Activated B cell treated with CpG ODN at 0.5 μM for 24 hours (primary cell): ENCODE measurements around the gene PSD. TPM values are rescaled to one million over a fixed set of nuclear protein-coding genes. Genes with fewer than 3 reads are reported as not detected.

Experiments
- ATAC-seq: fragments of 200-7000 bp; cut with Tn5 transposase; one replicate; pipeline ENCODE4 v1.10.0; 2021; ENCODE audit warnings: low read depth, mild to moderate bottlenecking, moderate library complexity
- CTCF ChIA-PET: fragments of 350-600 bp; sonication (Branson Sonifier 250); formaldehyde crosslinking; loops from one replicate; lab custom pipeline; 2021; ENCODE audit warnings: antibody characterized with exemption; lab: Charles Lee
- POLR2A ChIA-PET: fragments of 350-600 bp; sonication (Branson Sonifier 250); formaldehyde crosslinking; loops from one replicate; lab custom pipeline; 2021; ENCODE audit warnings: antibody characterized with exemption; lab: Charles Lee
- DNase-seq: peaks from one replicate; pipeline ENCODE4 v3.0.0; 2022
- H3K27ac Mint-ChIP-seq: one replicate; pipeline ENCODE4 v1.8.0; 2020; ENCODE audit warnings: mixed read lengths
- H3K27me3 Mint-ChIP-seq: one replicate; pipeline ENCODE4 v1.8.0; 2021; ENCODE audit warnings: mixed read lengths
- H3K36me3 Mint-ChIP-seq: one replicate; pipeline ENCODE4 v1.8.0; 2021; ENCODE audit warnings: low read depth, mixed read lengths
- H3K4me1 Mint-ChIP-seq: one replicate; pipeline ENCODE4 v1.8.0; 2021; ENCODE audit warnings: mixed read lengths
- H3K4me3 Mint-ChIP-seq: one replicate; pipeline ENCODE4 v1.8.0; 2020; ENCODE audit warnings: mild to moderate bottlenecking, mixed read lengths
- H3K9me3 Mint-ChIP-seq: one replicate; pipeline ENCODE4 v1.8.0; 2020; ENCODE audit warnings: mixed read lengths
- CTCF ChIP-seq: fragments of 200-600 bp; IDR thresholded peaks from one replicate; pipeline ENCODE4 v1.8.0; 2022; ENCODE audit warnings: antibody characterized with exemption, mild to moderate bottlenecking
- intact Hi-C: fragments of 100-400 bp; cut with micrococcal nuclease; formaldehyde crosslinking; loops from one replicate; pipeline ENCODE4 v1.15.1; 2024
- total RNA-seq: library from RNA; stranded (reverse); gene quantifications from 2 replicates; pipeline ENCODE4 v1.2.3, GENCODE V29; 2022

Gene PSD
- total RNA-seq, 1 donor from 2014 or later = 1.5 TPM

GRCh38 chr10:102444851-102445250 is 26.3 kb upstream of the PSD start:
- no peak overlapping the region for H3K4me3 Mint-ChIP-seq
- no peaks in the 10 kb centered on the region for H3K9me3 Mint-ChIP-seq
- CTCF ChIA-PET = no interaction called here
- DNase-seq (no peak), ATAC-seq (no peak)
- intact Hi-C loops = no loop called here
- H3K4me1 Mint-ChIP-seq = peaks cover 13% of the 10 kb centered on the region
- H3K27ac Mint-ChIP-seq = no peak overlapping the region
- peaks cover 2% of the 10 kb centered on the region for H3K36me3 Mint-ChIP-seq
- no peaks in the 10 kb centered on the region for H3K27me3 Mint-ChIP-seq
- no peak for TF ChIP-seq CTCF
- POLR2A ChIA-PET = interaction anchor here (0.6 to 1.2 kb wide), 2 partner anchors 42 to 49 kb away, joined by 3 to 4 read pairs; partner anchors contain the start of gene NFKB2

- no peak overlapping the region for H3K4me3 Mint-ChIP-seq
- TF ChIP-seq CTCF = no peak
- no peak overlapping the region for H3K27ac Mint-ChIP-seq
- DNase-seq (no peak), ATAC-seq (no peak)
- intact Hi-C loops = no loop called here
- no peaks in the 10 kb centered on the region for H3K36me3 Mint-ChIP-seq
- ChIA-PET CTCF (no interaction called here), POLR2A (interaction anchor here (0.7 kb wide), 1 partner anchor 18 kb away, joined by 6 read pairs; no protein-coding TSS in a partner anchor)
- H3K27me3 Mint-ChIP-seq = no peaks in the 10 kb centered on the region
- no peaks in the 10 kb centered on the region for H3K9me3 Mint-ChIP-seq
- peaks cover 31% of the 10 kb centered on the region for H3K4me1 Mint-ChIP-seq
Observed at GRCh38 chr10:102438374-102438773, 19.8 kb upstream of the PSD start.

GRCh38 chr10:102437515-102437914 is 18.9 kb upstream of the PSD start:
- POLR2A ChIA-PET = interaction anchor here (1.2 kb wide), 1 partner anchor 11 kb away, joined by 3 read pairs; no protein-coding TSS in a partner anchor
- no peak for ATAC-seq
- intact Hi-C loops = no loop called here
- H3K27me3 Mint-ChIP-seq = no peaks in the 10 kb centered on the region
- no peaks in the 10 kb centered on the region for H3K9me3 Mint-ChIP-seq
- H3K4me1 Mint-ChIP-seq = peaks cover 40% of the 10 kb centered on the region
- CTCF ChIA-PET = no interaction called here
- H3K4me3 Mint-ChIP-seq = no peak overlapping the region
- TF ChIP-seq CTCF = no peak
- no peaks in the 10 kb centered on the region for H3K36me3 Mint-ChIP-seq
- DNase-seq = no peak
- H3K27ac Mint-ChIP-seq = no peak overlapping the region

- Mint-ChIP-seq H3K9me3 (no peaks in the 10 kb centered on the region), H3K4me1 (peaks cover 48% of the 10 kb centered on the region), H3K36me3 (peaks cover 4% of the 10 kb centered on the region), H3K27ac (no peak overlapping the region), H3K27me3 (no peaks in the 10 kb centered on the region), H3K4me3 (peak overlapping the region; percentile 24)
- ChIA-PET CTCF (no interaction called here), POLR2A (interaction anchor here (1.2 to 2.0 kb wide), 3 partner anchors 14 to 41 kb away, joined by 3 to 12 read pairs (median 9); partner anchors contain the start of genes FBXL15 and NFKB2)
- DNase-seq (no peak), ATAC-seq (no peak)
- intact Hi-C loops = no loop called here
- no peak for TF ChIP-seq CTCF
Observed at GRCh38 chr10:102436312-102436711, 17.7 kb upstream of the PSD start.

GRCh38 chr10:102435529-102436233 is 17.1 kb upstream of the PSD start:
- Mint-ChIP-seq H3K36me3 (peaks cover 4% of the 10 kb centered on the region), H3K4me1 (peaks cover 46% of the 10 kb centered on the region), H3K9me3 (no peaks in the 10 kb centered on the region), H3K27me3 (no peaks in the 10 kb centered on the region), H3K27ac (peak overlapping the region; percentile 68), H3K4me3 (peak overlapping the region; percentile 33)
- intact Hi-C loops = no loop called here
- TF ChIP-seq CTCF = no peak
- ATAC-seq (no peak), DNase-seq (no peak)
- POLR2A ChIA-PET = interaction anchor here (1.2 to 4.3 kb wide), 4 partner anchors 14 to 40 kb away, joined by 3 to 76 read pairs (median 10); partner anchors contain the start of genes C10orf95, FBXL15 and NFKB2
- CTCF ChIA-PET = interaction anchor here (0.9 to 1.4 kb wide), 2 partner anchors 14 to 15 kb away, joined by 3 to 4 read pairs; partner anchors contain the start of gene C10orf95
